PC-3 (cell line): Measurements from ENCODE around the gene TMIE. TPM values are rescaled to one million over a fixed set of nuclear protein-coding genes. Genes with fewer than 3 reads are reported as not detected.

Experiments used
- ATAC-seq: fragments of 200-7000 bp; cut with Tn5 transposase; 2 replicates; pipeline ENCODE4 v1.9.1; 2020; ENCODE audit warnings: mild to moderate bottlenecking, moderate library complexity
- BruUV-seq: library from RNA; stranded (reverse); fragments of 400-500 nt; replicated peaks from 2 replicates; lab custom pipeline; 2021; lab: Mats Ljungman, UMichigan
- CTCF ChIA-PET: fragments of 300-600 bp; sonication (Branson Sonifier 250); formaldehyde crosslinking; loops from one replicate; lab custom pipeline; 2022; ENCODE audit warnings: antibody characterized with exemption; lab: Charles Lee
- POLR2A ChIA-PET: fragments of 300-600 bp; sonication (Branson Sonifier 250); formaldehyde crosslinking; loops from one replicate; lab custom pipeline; 2022; ENCODE audit warnings: antibody characterized with exemption; ENCODE audit not compliant: unreplicated experiment; lab: Charles Lee
- DNase-seq: peaks from one replicate; pipeline ENCODE4 v3.0.0-alpha.2; 2015
- H2AFZ ChIP-seq: fragments of 300-600 bp; sonication (generic); 2 replicates; pipeline ENCODE4 v1.6.0; 2016; ENCODE audit warnings: antibody characterized with exemption, low read length
- H3F3A ChIP-seq: fragments of 300-600 bp; sonication (generic); one replicate; pipeline ENCODE4 v1.6.0; 2017; ENCODE audit warnings: antibody characterized with exemption, low read length, control low read depth, mild to moderate bottlenecking; ENCODE audit not compliant: unreplicated experiment
- H3K27ac ChIP-seq: fragments of 300-600 bp; sonication (generic); 2 replicates; pipeline ENCODE4 v1.5.1; 2016; ENCODE audit warnings: mild to moderate bottlenecking, low read length
- H3K27me3 ChIP-seq: fragments of 300-600 bp; sonication (generic); 2 replicates; pipeline ENCODE4 v1.6.1; 2016; ENCODE audit warnings: low read length, mixed read lengths
- H3K36me3 ChIP-seq: fragments of 300-600 bp; sonication (generic); 2 replicates; pipeline ENCODE4 v1.6.1; 2016; ENCODE audit warnings: low read depth, mixed run types, low read length, mixed read lengths
- H3K4me1 ChIP-seq: fragments of 300-600 bp; sonication (generic); 2 replicates; pipeline ENCODE4 v1.5.1; 2016; ENCODE audit warnings: low read length; ENCODE audit not compliant: insufficient read depth
- H3K4me2 ChIP-seq: fragments of 300-600 bp; sonication (generic); 2 replicates; pipeline ENCODE4 v1.6.0; 2016; ENCODE audit warnings: low read length
- H3K4me3 ChIP-seq: fragments of 300-600 bp; sonication (generic); 2 replicates; pipeline ENCODE4 v1.5.1; 2016; ENCODE audit warnings: mild to moderate bottlenecking, low read length, mixed read lengths
- H3K79me2 ChIP-seq: fragments of 300-600 bp; sonication (generic); 2 replicates; pipeline ENCODE4 v1.6.1; 2017; ENCODE audit warnings: low read length, mixed read lengths
- H3K9ac ChIP-seq: fragments of 300-600 bp; sonication (generic); 2 replicates; pipeline ENCODE4 v1.6.0; 2016; ENCODE audit warnings: mild to moderate bottlenecking, low read length
- H3K9me2 ChIP-seq: fragments of 300-600 bp; sonication (generic); replicated peaks from 2 replicates; pipeline ENCODE4 v1.6.1; 2016; ENCODE audit warnings: mixed run types, low read length, mixed read lengths
- H3K9me3 ChIP-seq: fragments of 300-600 bp; sonication (generic); 2 replicates; pipeline ENCODE4 v1.6.1; 2016; ENCODE audit warnings: low read length, mixed read lengths
- H4K20me1 ChIP-seq: fragments of 300-600 bp; sonication (generic); 2 replicates; pipeline ENCODE4 v1.6.1; 2016; ENCODE audit warnings: low read length, mixed read lengths
- EZH2 ChIP-seq: fragments of 300-600 bp; sonication (generic); IDR thresholded peaks from one replicate; pipeline ENCODE4 v1.6.1; 2017; ENCODE audit warnings: antibody characterized with exemption, mild to moderate bottlenecking, low read length; ENCODE audit not compliant: unreplicated experiment
- EZH2phosphoT487 ChIP-seq: fragments of 300-600 bp; sonication (generic); IDR thresholded peaks from 2 replicates; pipeline ENCODE4 v1.6.1; 2018; ENCODE audit warnings: mild to moderate bottlenecking, antibody characterized with exemption, low read length, borderline replicate concordance
- intact Hi-C: fragments of 100-400 bp; cut with micrococcal nuclease; formaldehyde crosslinking; loops from 2 replicates; pipeline ENCODE4 v1.9.0; 2023
- total RNA-seq: library from RNA; depleted of rRNA; stranded (reverse); fragments of >200 nt; gene quantifications from 2 replicates; pipeline ENCODE4 v1.2.3, GENCODE V29; 2014
- TF ChIP-seq, protein P1 (sequence below): fragments of 300-600 bp; sonication (generic); conservative IDR thresholded peaks from 2 replicates; pipeline ENCODE4 v1.5.1; 2017; ENCODE audit warnings: antibody characterized with exemption, low read depth, mild to moderate bottlenecking, low read length

TMIE gene
- total RNA-seq, 1 experiment from 2014 or later = 0.66 TPM

DNA sequence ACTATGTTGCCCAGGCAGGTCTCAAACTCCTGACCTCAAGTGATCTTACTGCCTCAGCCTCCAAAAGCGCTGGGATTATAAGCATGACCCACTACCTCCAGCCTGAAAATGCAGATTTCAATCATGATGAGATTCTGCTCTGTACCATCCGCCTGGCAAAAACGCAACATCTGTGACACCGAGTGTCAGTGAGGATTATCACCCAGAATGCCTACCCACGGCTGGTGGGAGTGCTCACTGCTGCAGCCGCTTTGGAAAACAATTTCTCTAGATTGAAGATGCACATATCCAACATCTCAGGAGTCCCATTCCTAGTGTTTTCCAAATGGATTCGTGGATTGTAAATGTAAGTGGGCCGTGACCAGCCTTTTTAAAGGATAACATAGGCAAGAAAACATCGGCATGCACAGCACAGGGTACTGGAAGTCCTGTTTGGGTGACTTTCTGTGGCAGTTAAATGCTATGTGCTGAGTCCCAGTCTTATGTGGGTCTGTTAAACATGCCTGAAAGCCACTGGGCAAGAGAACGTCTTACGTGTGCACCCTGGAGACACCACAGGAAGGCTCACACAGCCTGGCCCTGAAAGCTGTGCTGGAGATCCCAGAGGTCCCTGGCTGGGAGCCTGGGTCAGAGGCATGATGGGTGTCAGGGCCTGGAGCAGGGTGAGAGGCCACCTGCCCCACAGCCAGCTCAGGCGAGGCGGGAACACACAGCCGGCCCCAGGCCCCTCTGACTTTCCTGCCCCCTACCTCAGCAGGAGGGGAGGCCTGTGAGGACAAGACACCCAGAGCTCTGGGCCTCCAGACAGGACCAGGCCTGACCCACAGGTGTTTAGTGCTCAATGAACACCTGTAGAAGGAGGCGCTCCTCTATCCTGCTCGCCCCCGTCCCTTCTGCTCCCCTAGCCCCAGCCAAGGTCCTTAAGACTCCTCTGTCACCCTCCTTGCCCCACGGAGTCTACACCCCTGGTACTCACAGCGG is 15.6 kb downstream of the TMIE start:
- no peak overlapping the region for H3K9ac ChIP-seq
- intact Hi-C loops = no loop called here
- H2AFZ ChIP-seq = no peak overlapping the region
- no peak overlapping the region for H3K27ac ChIP-seq
- H3K9me3 ChIP-seq = no peaks in the 10 kb centered on the region
- no peak for ATAC-seq
- H3K9me2 ChIP-seq = no peaks in the 10 kb centered on the region
- no peaks in the 10 kb centered on the region for H3F3A ChIP-seq
- H3K4me1 ChIP-seq = no peaks in the 10 kb centered on the region
- TF ChIP-seq EZH2 (no peak), EZH2phosphoT487 (no peak)
- ChIA-PET POLR2A (no interaction called here), CTCF (no interaction called here)
- H3K27me3 ChIP-seq = no peaks in the 10 kb centered on the region
- H3K4me2 ChIP-seq = no peak overlapping the region
- H4K20me1 ChIP-seq = no peaks in the 10 kb centered on the region
- BruUV-seq = no TSS peak
- H3K79me2 ChIP-seq = no peaks in the 10 kb centered on the region
- H3K4me3 ChIP-seq = no peak overlapping the region
- no peaks in the 10 kb centered on the region for H3K36me3 ChIP-seq
- DNase-seq = no peak

DNA sequence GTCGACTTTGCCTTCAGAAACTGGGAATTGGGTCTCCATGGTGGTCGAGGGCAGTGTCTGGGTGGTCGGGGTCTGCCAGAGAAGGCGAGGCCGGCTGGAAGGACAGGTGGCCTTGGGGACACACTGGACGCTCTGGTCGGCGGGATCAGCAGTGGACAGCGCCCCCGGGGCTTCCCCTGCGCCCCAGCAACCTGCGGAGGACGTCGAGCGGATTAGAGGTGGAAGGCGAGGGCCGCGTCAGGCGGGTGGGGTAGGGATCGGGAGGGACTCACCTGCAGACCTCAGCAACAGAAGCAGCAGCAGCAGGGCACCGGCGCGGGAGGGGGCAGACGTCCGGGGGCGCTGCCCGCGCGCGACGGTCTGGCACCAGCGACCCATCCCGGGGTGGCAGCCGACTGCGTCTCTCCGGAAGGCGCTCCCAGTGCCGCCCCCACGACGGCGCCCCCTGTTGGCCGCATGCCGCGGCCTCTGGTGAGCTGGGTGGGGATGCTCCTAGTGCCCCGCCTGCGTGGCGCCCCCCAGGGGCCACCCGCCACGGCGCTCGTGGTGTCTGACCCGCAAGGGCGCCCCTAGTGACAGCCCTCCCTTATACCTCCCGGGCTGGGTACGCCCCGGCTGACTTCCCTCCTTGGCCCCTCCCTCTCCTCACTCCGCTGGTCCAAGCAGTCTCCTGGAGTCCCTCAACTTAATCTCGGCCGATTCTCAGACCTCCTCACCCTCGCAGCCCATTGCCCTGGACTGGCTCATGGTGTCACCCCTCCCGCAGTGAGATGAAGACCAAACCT is 16.4 kb downstream of the TMIE start, which contains the start of gene PRSS50:
TSS of gene PRSS50 (minus strand) at position 423 of the 785 bp plus-strand sequence. CDS start at position 378, 45 bp downstream.
- H3K4me3 ChIP-seq = no peak within 1 kb of the TSS
- H2AFZ ChIP-seq = no peak within 1 kb of the TSS
- TF ChIP-seq EZH2 (no peak), EZH2phosphoT487 (no peak)
- TF ChIP-seq, protein P1, sequence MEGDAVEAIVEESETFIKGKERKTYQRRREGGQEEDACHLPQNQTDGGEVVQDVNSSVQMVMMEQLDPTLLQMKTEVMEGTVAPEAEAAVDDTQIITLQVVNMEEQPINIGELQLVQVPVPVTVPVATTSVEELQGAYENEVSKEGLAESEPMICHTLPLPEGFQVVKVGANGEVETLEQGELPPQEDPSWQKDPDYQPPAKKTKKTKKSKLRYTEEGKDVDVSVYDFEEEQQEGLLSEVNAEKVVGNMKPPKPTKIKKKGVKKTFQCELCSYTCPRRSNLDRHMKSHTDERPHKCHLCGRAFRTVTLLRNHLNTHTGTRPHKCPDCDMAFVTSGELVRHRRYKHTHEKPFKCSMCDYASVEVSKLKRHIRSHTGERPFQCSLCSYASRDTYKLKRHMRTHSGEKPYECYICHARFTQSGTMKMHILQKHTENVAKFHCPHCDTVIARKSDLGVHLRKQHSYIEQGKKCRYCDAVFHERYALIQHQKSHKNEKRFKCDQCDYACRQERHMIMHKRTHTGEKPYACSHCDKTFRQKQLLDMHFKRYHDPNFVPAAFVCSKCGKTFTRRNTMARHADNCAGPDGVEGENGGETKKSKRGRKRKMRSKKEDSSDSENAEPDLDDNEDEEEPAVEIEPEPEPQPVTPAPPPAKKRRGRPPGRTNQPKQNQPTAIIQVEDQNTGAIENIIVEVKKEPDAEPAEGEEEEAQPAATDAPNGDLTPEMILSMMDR = peak; percentile 54
- H3K27ac ChIP-seq = no peak within 1 kb of the TSS
- ChIA-PET CTCF (no interaction called here), POLR2A (no interaction called here)
- no TSS peak for BruUV-seq
- no peaks in the 10 kb centered on the region for H3K79me2 ChIP-seq
- no peak within 1 kb of the TSS for H3K9ac ChIP-seq
- no peaks in the 10 kb centered on the region for H4K20me1 ChIP-seq
- H3K9me2 ChIP-seq = no peaks in the 10 kb centered on the region
- H3K27me3 ChIP-seq = no peaks in the 10 kb centered on the region
- H3K36me3 ChIP-seq = no peaks in the 10 kb centered on the region
- no peaks in the 10 kb centered on the region for H3F3A ChIP-seq
- no peaks in the 10 kb centered on the region for H3K4me1 ChIP-seq
- no peak for DNase-seq
- no peaks in the 10 kb centered on the region for H3K9me3 ChIP-seq
- no peak within 1 kb of the TSS for H3K4me2 ChIP-seq
- intact Hi-C loops = no loop called here
- no peak for ATAC-seq

DNA sequence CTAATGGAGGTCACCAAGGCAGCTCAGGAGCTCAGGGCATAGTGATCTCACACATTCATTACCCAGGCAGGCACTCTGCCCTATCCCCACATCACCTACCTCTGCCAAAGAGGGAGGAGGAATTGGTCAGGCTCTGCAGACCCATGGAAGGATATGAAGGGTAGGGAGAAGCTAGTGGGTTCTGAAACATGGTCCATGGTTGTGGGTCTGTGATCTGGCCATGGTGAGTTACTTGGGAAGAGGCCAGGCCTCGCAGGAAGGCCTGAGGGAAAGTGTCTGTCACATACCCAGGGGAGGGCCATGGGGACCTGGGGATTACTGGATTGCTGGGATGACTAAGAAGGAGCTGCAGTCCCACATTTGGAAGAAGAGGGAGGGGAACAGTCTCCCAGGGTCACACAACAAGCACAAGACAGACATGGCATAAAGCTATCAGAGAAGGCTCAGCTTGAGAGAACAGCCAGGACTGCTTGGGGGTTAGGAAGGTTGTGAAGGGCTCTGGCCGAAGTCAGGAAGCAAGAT is 17.9 kb downstream of the TMIE start:
- no TSS peak for BruUV-seq
- Histone ChIP-seq H3K27ac (no peak overlapping the region), H3F3A (no peaks in the 10 kb centered on the region), H3K4me3 (no peak overlapping the region), H3K4me2 (no peak overlapping the region), H3K9ac (no peak overlapping the region), H2AFZ (no peak overlapping the region), H3K27me3 (no peaks in the 10 kb centered on the region), H3K79me2 (no peaks in the 10 kb centered on the region), H3K36me3 (no peaks in the 10 kb centered on the region), H4K20me1 (no peaks in the 10 kb centered on the region), H3K9me3 (no peaks in the 10 kb centered on the region), H3K9me2 (no peaks in the 10 kb centered on the region), H3K4me1 (no peaks in the 10 kb centered on the region)
- ATAC-seq (no peak), DNase-seq (no peak)
- intact Hi-C loops = no loop called here
- no peak for TF ChIP-seq EZH2
- TF ChIP-seq, protein P1 = no peak
- no peak for TF ChIP-seq EZH2phosphoT487
- POLR2A ChIA-PET = no interaction called here
- CTCF ChIA-PET = no interaction called here
